Kidney epithelial cell (primary cell): ENCODE data around the gene MPP2. TPM values are rescaled to one million over a fixed set of nuclear protein-coding genes. Genes with fewer than 3 reads are reported as not detected.
"Not testable (repeated sequence)": the region's sequence is repeated elsewhere in the genome, so short reads cannot be mapped to it uniquely, and the experiment has no call there.

Experiments used
- DNase-seq: peaks from one replicate; pipeline ENCODE4 v3.0.0-alpha.2; 2010; ENCODE audit warnings: low read depth
- H3K27me3 ChIP-seq: 2 replicates; pipeline ENCODE4 v1.6.0; 2011; ENCODE audit warnings: low read length; ENCODE audit not compliant: control insufficient read depth, insufficient read depth
- H3K36me3 ChIP-seq: 2 replicates; pipeline ENCODE4 v1.5.1; 2011; ENCODE audit warnings: low read length; ENCODE audit not compliant: control insufficient read depth, insufficient read depth
- H3K4me3 ChIP-seq: 2 replicates; pipeline ENCODE4 v1.5.1; 2011; ENCODE audit warnings: low read depth, mild to moderate bottlenecking, control low read depth, low read length
- total RNA-seq: library from RNA; depleted of rRNA; stranded (reverse); fragments of >200 nt; gene quantifications from 2 replicates; pipeline ENCODE4 v1.2.3, GENCODE V29; 2015
- TF ChIP-seq, protein P1 (sequence below): IDR thresholded peaks from 2 replicates; pipeline ENCODE4 v1.5.1; 2011; ENCODE audit warnings: mild to moderate bottlenecking, moderate library complexity, low read length, control low read depth, inconsistent platforms; ENCODE audit not compliant: insufficient read depth, poor library complexity, severe bottlenecking

Gene MPP2
- total RNA-seq, 1 donor from 2014 or later, result 2.7 TPM

DNA sequence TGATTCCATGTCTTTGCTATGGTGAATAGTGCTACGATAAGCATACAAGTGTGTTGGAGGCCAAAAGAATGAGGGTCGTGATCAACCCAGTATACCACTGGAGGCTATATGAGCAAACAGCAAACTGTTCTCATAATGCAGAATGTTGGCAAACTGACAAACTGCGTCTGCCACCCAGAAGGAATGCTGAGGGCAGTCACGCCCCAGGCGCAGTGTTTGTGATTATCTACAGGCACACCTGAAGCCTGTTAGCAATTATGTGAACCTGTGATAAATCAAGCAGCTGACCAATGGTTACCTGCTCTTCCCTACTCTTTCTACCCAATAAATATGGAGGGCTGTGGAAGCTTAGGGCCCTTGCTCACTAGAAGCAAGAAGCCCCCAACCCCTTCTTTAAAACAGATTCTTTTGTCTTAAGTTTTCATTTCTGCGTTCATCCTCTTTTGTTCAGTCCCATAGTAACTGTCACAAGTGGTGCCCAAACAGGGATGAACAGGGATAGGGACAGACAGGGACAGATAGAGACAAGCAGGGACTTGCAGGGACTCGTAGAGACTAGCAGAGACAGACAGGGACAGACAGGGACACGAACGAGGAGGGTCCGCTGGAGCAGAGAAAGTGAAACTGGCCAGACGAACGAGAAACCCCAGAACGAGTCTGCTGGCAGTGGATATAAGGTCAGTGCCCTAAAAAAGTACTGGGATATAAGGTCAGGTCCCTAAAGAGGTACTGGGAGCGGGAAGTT lies 35.2 kb downstream of the MPP2 start:
- no peak for DNase-seq
- no peak overlapping the region for H3K4me3 ChIP-seq
- TF ChIP-seq, protein P1, sequence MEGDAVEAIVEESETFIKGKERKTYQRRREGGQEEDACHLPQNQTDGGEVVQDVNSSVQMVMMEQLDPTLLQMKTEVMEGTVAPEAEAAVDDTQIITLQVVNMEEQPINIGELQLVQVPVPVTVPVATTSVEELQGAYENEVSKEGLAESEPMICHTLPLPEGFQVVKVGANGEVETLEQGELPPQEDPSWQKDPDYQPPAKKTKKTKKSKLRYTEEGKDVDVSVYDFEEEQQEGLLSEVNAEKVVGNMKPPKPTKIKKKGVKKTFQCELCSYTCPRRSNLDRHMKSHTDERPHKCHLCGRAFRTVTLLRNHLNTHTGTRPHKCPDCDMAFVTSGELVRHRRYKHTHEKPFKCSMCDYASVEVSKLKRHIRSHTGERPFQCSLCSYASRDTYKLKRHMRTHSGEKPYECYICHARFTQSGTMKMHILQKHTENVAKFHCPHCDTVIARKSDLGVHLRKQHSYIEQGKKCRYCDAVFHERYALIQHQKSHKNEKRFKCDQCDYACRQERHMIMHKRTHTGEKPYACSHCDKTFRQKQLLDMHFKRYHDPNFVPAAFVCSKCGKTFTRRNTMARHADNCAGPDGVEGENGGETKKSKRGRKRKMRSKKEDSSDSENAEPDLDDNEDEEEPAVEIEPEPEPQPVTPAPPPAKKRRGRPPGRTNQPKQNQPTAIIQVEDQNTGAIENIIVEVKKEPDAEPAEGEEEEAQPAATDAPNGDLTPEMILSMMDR, result no peak
- H3K27me3 ChIP-seq, result peaks cover 6% of the 10 kb centered on the region
- no peaks in the 10 kb centered on the region for H3K36me3 ChIP-seq

DNA sequence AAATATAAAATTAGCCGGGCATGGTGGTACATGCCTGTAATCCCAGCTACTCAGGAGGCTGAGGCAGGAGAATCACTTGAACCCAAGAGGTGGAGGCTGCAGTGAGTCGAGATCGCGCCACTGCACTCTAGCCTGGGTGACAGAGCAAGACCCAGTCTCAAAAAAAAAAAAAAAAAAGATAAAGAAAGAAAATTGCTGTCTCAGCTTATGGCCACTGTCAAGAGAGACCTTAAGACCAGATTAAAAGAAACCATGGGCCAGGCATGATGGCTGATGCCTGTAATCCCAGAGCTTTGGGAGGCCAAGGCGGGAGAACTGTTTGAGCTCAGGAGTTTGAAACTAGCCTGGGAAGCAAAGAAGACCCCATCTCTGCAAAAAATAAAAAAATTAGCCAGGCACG lies 38.3 kb downstream of the MPP2 start:
- H3K4me3 ChIP-seq, H3K27me3 ChIP-seq, H3K36me3 ChIP-seq, DNase-seq: not testable (repeated sequence)

DNA sequence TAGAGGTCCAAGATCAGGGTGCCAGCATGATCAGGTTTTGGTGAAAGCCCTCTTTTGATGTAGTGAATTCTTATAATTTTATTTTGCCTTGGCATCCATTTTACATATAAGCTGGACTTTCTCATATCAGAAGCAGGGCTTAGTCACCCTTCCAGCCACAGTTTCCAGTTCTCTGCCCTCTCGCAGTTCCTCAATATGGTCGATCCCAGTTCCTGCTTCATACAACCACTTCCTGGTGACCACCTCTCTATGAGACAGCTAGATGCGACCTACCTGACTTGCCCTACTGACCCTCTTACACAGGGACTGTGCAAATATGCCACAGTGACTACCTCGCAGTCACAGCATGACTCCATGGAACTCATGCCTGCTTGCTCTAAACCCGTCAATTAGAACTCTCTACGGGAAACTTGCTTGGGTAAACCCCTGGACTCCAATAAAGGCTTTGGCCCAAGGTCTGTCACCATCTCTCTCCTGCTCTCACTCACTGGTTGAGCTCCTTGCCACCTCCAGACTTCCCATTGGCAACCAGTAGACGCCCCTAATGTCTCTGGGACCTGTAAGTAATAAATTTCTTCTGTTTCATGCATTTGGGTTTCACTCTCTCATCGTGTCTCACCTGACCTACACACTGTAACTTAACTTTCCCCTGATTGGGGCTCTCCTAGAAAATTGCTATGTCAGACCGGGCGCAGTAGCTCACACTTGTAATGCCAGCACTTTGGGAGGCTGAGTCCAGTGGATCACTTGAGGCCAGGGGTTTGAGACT lies 38.9 kb downstream of the MPP2 start:
- TF ChIP-seq, protein P1, result no peak
- DNase-seq, result no peak
- H3K27me3 ChIP-seq, result peaks cover 4% of the 10 kb centered on the region
- no peak overlapping the region for H3K4me3 ChIP-seq
- H3K36me3 ChIP-seq, result no peaks in the 10 kb centered on the region

DNA sequence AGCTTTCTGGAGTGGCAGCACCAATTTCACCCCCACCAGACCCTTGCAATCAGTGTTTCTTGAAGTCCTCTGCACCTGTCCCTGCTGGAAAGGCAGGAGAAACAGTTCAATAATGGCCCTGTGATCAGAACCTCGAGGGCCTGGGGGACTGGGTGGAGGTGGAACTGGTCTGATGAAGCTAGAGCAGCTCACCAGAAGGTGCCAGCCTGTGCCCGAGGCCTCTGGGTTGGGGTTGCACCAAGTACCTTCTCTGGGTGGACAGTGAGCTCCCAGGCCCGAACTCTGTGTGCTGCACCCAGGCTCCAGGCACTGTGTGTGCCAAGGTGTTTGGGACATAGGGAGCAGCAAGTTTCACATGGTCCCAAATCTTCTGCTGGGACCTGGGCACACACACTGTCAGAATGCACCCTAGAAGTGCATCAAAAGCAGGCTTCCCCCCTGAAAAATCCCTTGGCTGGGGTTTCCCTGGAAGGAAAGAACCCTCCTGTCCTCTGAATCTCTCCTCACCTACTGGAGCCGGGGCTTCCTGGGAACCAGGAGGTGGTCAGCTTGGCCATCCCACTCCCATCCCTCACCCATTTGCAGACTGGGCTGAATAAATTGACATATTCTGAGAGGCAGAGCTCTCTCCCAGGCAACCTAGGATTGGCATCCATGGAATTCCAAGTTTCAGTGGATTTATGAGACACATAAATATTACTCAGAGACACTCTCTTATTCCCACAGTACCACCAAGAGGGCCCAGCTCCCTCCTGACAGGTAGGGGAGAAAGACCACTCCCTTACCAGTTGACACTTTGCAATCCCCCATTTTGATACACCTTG lies 43.0 kb downstream of the MPP2 start:
- DNase-seq, result no peak
- peaks cover 6% of the 10 kb centered on the region for H3K27me3 ChIP-seq

DNA sequence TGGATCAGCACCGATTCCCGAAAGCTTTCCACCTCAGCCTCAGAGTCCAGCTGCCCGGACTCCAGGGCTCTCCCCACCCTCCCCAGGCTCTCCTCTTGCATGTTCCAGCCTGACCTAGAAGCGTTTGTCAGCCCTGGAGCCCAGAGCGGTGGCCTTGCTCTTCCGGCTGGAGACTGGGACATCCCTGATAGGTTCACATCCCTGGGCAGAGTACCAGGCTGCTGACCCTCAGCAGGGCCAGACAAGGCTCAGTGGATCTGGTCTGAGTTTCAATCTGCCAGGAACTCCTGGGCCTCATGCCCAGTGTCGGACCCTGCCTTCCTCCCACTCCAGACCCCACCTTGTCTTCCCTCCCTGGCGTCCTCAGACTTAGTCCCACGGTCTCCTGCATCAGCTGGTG lies 45.4 kb downstream of the MPP2 start:
- H3K36me3 ChIP-seq, result no peaks in the 10 kb centered on the region
- TF ChIP-seq, protein P1, result no peak
- no peak for DNase-seq
- no peak overlapping the region for H3K4me3 ChIP-seq
- peaks cover 13% of the 10 kb centered on the region for H3K27me3 ChIP-seq

More for the DNA sequence above, 43.0 kb downstream of the MPP2 start:
- Histone ChIP-seq H3K4me3 (no peak overlapping the region), H3K36me3 (no peaks in the 10 kb centered on the region)
- TF ChIP-seq, protein P1, result no peak
